ENCODE results near the gene SIPA1L2. TPM values are rescaled to one million over a fixed set of nuclear protein-coding genes. Genes with fewer than 3 reads are reported as not detected.

SIPA1L2 gene
- total RNA-seq, 1 experiment from 2014 or later, result 0.04 TPM

DNA sequence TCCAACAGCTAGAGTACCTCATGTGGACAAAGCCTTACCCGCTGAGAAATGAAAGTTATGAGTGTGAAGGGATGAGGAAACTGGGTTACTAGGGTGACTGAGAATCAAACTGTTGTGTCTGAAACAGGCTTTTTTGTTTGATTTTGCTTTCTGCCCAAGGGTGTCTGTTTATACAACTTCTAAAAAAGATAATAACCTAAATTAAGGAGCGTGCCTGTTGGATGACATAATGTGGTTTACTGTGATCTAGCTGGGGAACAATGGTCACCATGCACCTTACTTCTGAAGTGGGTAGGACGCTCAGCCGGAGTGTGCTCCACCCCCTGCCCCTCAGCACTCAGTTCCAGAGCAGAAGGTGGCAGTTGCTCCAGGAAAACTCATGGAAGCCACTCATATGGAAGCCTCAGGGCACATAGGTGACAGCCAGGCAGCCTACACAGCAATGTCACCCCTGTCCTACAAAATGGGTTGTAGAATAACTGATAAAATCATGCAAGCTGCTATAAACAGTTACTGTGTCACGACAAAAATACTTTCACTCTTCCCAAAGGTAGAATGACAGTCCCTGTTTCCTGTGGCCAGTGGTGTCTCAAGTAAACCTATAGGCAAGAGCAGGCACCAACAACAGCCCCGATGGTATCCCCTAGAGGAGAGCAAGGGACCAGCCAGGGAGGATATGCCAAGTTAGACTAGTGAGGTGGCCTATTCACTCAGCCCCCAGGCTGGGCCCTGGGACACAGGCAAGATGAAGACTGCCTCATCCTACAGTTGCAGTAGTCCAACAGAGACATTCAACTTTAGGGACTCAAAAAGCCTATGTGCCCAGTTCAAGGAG is 29.3 kb downstream of the SIPA1L2 start:
- H3K9ac ChIP-seq (ENCODE audit: low read length), result no peak overlapping the region
- H3K27ac ChIP-seq (ENCODE audit: low read length), result no peak overlapping the region
- DNase-seq, result peak; percentile 43
- H2AFZ ChIP-seq (ENCODE audit: low read length), result no peak overlapping the region
- H3K4me2 ChIP-seq (ENCODE audit: low read depth, low read length, poor library complexity, severe bottlenecking), result no peak overlapping the region
- H3K36me3 ChIP-seq (ENCODE audit: insufficient read depth, low read length), result no peaks in the 10 kb centered on the region
- H3K9me3 ChIP-seq (ENCODE audit: low read length), result no peaks in the 10 kb centered on the region
- no peaks in the 10 kb centered on the region for H3K79me2 ChIP-seq (ENCODE audit: low read length)
- H3K27me3 ChIP-seq (ENCODE audit: low read length), result 0 out of 2 replicates have a peak, but pooled peaks cover 2% of the 10 kb centered on the region
- no peaks in the 10 kb centered on the region for H3K4me1 ChIP-seq (ENCODE audit: low read length)
- H4K20me1 ChIP-seq (ENCODE audit: insufficient read depth, low read depth, low read length), result no peaks in the 10 kb centered on the region
- no peaks in the 10 kb centered on the region for H3K9me2 ChIP-seq (replicated peaks; ENCODE audit: insufficient read depth, low read length)
- H3K4me3 ChIP-seq (ENCODE audit: low read length), result no peak overlapping the region

DNA sequence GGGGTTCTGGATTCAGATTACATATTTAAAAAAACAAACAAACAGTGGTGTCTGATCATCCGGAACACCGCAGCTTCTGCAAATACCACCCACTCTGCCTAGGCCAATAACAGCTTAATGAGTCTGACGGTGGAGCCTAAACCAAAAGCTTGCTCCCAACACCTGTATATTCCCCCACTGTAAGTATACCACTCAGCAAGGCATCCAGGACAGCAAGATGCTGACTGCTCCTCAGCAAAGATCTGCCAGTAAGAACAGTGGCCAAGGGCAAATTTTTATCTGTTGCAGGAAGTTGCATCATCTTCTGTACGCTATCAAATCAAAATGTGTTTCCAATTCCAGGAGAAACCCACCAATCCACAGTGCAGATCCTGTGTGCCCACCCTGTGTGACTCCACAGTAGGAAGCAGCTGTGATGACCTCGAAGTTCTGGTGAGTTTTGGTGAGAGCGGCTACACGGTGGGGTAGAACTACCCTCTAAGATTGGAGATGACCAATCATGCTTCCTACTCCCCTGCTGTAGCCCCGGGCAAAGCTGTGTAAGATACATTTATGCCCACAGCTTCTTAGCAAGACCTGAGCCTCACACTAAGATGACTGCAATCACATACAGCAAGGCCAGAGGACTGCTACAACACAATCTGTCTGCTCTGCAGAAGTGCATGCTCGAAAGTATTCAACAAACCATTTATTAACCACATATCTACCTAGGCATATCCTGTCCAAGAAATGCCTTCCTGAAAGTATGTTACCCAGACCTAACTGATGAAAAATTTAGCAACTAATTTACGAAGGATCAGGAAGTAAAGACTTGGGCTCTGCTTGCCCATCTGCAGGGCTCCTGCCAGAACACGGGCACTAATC is 30.5 kb downstream of the SIPA1L2 start:
- H3K9me2 ChIP-seq (replicated peaks; ENCODE audit: insufficient read depth, low read length), result no peaks in the 10 kb centered on the region
- H2AFZ ChIP-seq (ENCODE audit: low read length), result no peak overlapping the region
- no peaks in the 10 kb centered on the region for H4K20me1 ChIP-seq (ENCODE audit: insufficient read depth, low read depth, low read length)
- no peaks in the 10 kb centered on the region for H3K4me1 ChIP-seq (ENCODE audit: low read length)
- H3K36me3 ChIP-seq (ENCODE audit: insufficient read depth, low read length), result no peaks in the 10 kb centered on the region
- no peaks in the 10 kb centered on the region for H3K9me3 ChIP-seq (ENCODE audit: low read length)
- H3K27me3 ChIP-seq (ENCODE audit: low read length), result 0 out of 2 replicates have a peak, but pooled peaks cover 2% of the 10 kb centered on the region
- H3K79me2 ChIP-seq (ENCODE audit: low read length), result no peaks in the 10 kb centered on the region
- DNase-seq, result no peak
- no peak overlapping the region for H3K4me2 ChIP-seq (ENCODE audit: low read depth, low read length, poor library complexity, severe bottlenecking)
- no peak overlapping the region for H3K4me3 ChIP-seq (ENCODE audit: low read length)
- no peak overlapping the region for H3K9ac ChIP-seq (ENCODE audit: low read length)
- no peak overlapping the region for H3K27ac ChIP-seq (ENCODE audit: low read length)

- no peaks in the 10 kb centered on the region for H3K9me2 ChIP-seq (replicated peaks; ENCODE audit: insufficient read depth, low read length)
- no peaks in the 10 kb centered on the region for H3K9me3 ChIP-seq (ENCODE audit: low read length)
- H3K4me2 ChIP-seq (ENCODE audit: low read depth, low read length, poor library complexity, severe bottlenecking), result no peak overlapping the region
- no peaks in the 10 kb centered on the region for H3K36me3 ChIP-seq (ENCODE audit: insufficient read depth, low read length)
- H3K27ac ChIP-seq (ENCODE audit: low read length), result no peak overlapping the region
- H4K20me1 ChIP-seq (ENCODE audit: insufficient read depth, low read depth, low read length), result no peaks in the 10 kb centered on the region
- no peak overlapping the region for H2AFZ ChIP-seq (ENCODE audit: low read length)
- H3K4me1 ChIP-seq (ENCODE audit: low read length), result no peaks in the 10 kb centered on the region
- no peak for DNase-seq
- H3K27me3 ChIP-seq (ENCODE audit: low read length), result no peaks in the 10 kb centered on the region
- no peaks in the 10 kb centered on the region for H3K79me2 ChIP-seq (ENCODE audit: low read length)
- no peak overlapping the region for H3K9ac ChIP-seq (ENCODE audit: low read length)
- H3K4me3 ChIP-seq (ENCODE audit: low read length), result no peak overlapping the region
Observed at GRCh38 chr1:232598837-232599177, 31.1 kb downstream of the SIPA1L2 start.

DNA sequence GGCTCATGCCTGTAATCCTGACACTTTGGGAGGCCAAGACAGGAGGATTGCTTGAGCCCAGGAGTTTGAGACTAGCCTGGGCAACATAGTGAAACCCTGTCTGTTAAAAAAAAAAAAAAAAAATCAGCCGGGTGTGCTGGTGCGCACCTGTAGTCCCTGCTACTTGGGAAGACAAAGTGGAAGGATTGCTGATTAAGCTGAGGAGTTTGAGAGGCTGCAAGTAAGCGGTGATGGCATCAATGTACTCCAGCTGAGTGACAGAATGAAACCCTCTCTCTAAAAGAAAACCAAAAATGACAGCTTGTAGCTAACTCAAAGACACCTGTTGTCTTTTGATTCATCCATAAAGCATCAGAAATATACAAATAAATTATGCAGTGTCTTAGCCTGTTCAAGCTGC is 31.8 kb downstream of the SIPA1L2 start:
- no peak overlapping the region for H3K4me2 ChIP-seq (ENCODE audit: low read depth, low read length, poor library complexity, severe bottlenecking)
- H3K36me3 ChIP-seq (ENCODE audit: insufficient read depth, low read length), result no peaks in the 10 kb centered on the region
- no peak for DNase-seq
- H4K20me1 ChIP-seq (ENCODE audit: insufficient read depth, low read depth, low read length), result no peaks in the 10 kb centered on the region
- no peaks in the 10 kb centered on the region for H3K9me3 ChIP-seq (ENCODE audit: low read length)
- H3K27me3 ChIP-seq (ENCODE audit: low read length), result no peaks in the 10 kb centered on the region
- no peaks in the 10 kb centered on the region for H3K79me2 ChIP-seq (ENCODE audit: low read length)
- H3K4me1 ChIP-seq (ENCODE audit: low read length), result no peaks in the 10 kb centered on the region
- no peak overlapping the region for H3K27ac ChIP-seq (ENCODE audit: low read length)
- no peak overlapping the region for H3K9ac ChIP-seq (ENCODE audit: low read length)
- no peak overlapping the region for H3K4me3 ChIP-seq (ENCODE audit: low read length)
- H2AFZ ChIP-seq (ENCODE audit: low read length), result no peak overlapping the region
- no peaks in the 10 kb centered on the region for H3K9me2 ChIP-seq (replicated peaks; ENCODE audit: insufficient read depth, low read length)

GRCh38 chr1:232597721-232598120 is 32.2 kb downstream of the SIPA1L2 start:
- Histone ChIP-seq H3K27ac (ENCODE audit: low read length) (no peak overlapping the region), H2AFZ (ENCODE audit: low read length) (no peak overlapping the region), H3K27me3 (ENCODE audit: low read length) (no peaks in the 10 kb centered on the region), H3K9ac (ENCODE audit: low read length) (no peak overlapping the region), H3K9me3 (ENCODE audit: low read length) (no peaks in the 10 kb centered on the region), H3K9me2 (replicated peaks; ENCODE audit: insufficient read depth, low read length) (no peaks in the 10 kb centered on the region), H3K36me3 (ENCODE audit: insufficient read depth, low read length) (no peaks in the 10 kb centered on the region), H3K4me1 (ENCODE audit: low read length) (no peaks in the 10 kb centered on the region), H3K79me2 (ENCODE audit: low read length) (no peaks in the 10 kb centered on the region), H3K4me3 (ENCODE audit: low read length) (no peak overlapping the region), H3K4me2 (ENCODE audit: low read depth, low read length, poor library complexity, severe bottlenecking) (no peak overlapping the region), H4K20me1 (ENCODE audit: insufficient read depth, low read depth, low read length) (no peaks in the 10 kb centered on the region)
- DNase-seq, result no peak

GRCh38 chr1:232596666-232597303 is 33.1 kb downstream of the SIPA1L2 start:
- Histone ChIP-seq H3K27me3 (ENCODE audit: low read length) (no peaks in the 10 kb centered on the region), H3K9me3 (ENCODE audit: low read length) (no peaks in the 10 kb centered on the region), H3K27ac (ENCODE audit: low read length) (no peak overlapping the region), H3K4me1 (ENCODE audit: low read length) (no peaks in the 10 kb centered on the region), H3K4me2 (ENCODE audit: low read depth, low read length, poor library complexity, severe bottlenecking) (no peak overlapping the region), H3K9ac (ENCODE audit: low read length) (no peak overlapping the region), H3K9me2 (replicated peaks; ENCODE audit: insufficient read depth, low read length) (no peaks in the 10 kb centered on the region), H4K20me1 (ENCODE audit: insufficient read depth, low read depth, low read length) (no peaks in the 10 kb centered on the region), H3K4me3 (ENCODE audit: low read length) (no peak overlapping the region), H3K36me3 (ENCODE audit: insufficient read depth, low read length) (no peaks in the 10 kb centered on the region), H3K79me2 (ENCODE audit: low read length) (no peaks in the 10 kb centered on the region), H2AFZ (ENCODE audit: low read length) (no peak overlapping the region)
- no peak for DNase-seq

DNA sequence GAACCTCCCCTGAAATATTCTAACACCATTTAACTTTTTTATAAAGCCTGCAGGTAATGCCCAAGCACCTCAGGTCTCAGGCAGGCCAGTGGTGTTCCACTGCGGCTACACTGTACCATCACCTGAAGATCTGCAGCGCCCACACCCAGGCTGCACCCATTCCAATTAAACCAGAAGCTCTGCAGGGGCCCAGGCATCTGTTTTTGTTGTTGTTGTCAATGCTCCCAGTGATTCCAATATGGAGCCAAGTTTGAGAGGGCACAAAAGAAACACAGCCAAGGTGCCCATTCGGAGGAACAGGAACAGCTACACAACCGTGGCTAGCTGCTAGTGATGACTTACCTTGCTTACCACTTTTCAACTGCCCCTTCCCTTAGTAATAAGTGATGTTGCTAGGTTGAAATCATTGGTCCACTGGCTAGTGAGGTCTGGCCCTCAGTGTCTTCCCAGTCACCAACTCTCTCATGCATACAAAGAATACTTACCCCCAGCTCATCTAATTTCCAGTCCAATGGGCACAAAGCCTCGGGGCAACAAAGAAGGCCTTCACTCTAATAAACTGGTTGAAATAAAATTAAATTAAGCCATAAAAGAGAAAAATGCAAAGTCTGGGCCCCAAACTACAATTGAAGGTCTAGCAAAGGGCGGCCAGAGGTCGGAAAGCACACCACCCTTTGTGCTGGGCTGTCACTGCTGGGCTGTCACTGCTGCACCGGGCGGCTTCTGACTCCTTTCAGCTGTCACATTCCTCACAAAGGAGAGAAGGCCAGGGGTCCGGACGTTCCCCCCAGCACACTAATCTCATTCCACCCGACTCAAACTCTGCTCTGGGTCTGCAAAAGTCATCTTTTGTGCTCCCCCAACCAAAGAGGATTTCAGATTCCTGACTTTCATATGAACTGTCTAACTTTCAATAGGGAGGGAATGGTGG is 34.9 kb downstream of the SIPA1L2 start:
- no peaks in the 10 kb centered on the region for H3K79me2 ChIP-seq (ENCODE audit: low read length)
- no peak overlapping the region for H3K27ac ChIP-seq (ENCODE audit: low read length)
- no peaks in the 10 kb centered on the region for H3K4me1 ChIP-seq (ENCODE audit: low read length)
- H3K9ac ChIP-seq (ENCODE audit: low read length), result no peak overlapping the region
- H3K4me2 ChIP-seq (ENCODE audit: low read depth, low read length, poor library complexity, severe bottlenecking), result no peak overlapping the region
- H4K20me1 ChIP-seq (ENCODE audit: insufficient read depth, low read depth, low read length), result no peaks in the 10 kb centered on the region
- H3K27me3 ChIP-seq (ENCODE audit: low read length), result no peaks in the 10 kb centered on the region
- no peak overlapping the region for H2AFZ ChIP-seq (ENCODE audit: low read length)
- no peak for DNase-seq
- H3K36me3 ChIP-seq (ENCODE audit: insufficient read depth, low read length), result no peaks in the 10 kb centered on the region
- H3K9me3 ChIP-seq (ENCODE audit: low read length), result no peaks in the 10 kb centered on the region
- no peaks in the 10 kb centered on the region for H3K9me2 ChIP-seq (replicated peaks; ENCODE audit: insufficient read depth, low read length)
- H3K4me3 ChIP-seq (ENCODE audit: low read length), result no peak overlapping the region

Data from Karpas-422 (cell line).